Testis (tissue), 2 donors: ENCODE results near the gene IMP4.

ENCODE experiments used
- POLR2A ChIP-seq: fragments of 450-650 bp; IDR thresholded peaks from one replicate; pipeline ENCODE4 v1.6.1; 2017; ENCODE audit warnings: antibody characterized with exemption, mild to moderate bottlenecking, moderate library complexity
- TF ChIP-seq, protein P1 (sequence below), 3 experiments: fragments of 450-650 bp in 2 of 3; fragments of 200-600 bp in 1 of 3; sonication (generic) in 1 of 3; IDR thresholded peaks; one replicate each; pipeline ENCODE4 v1.5.1; 2016 to 2019; ENCODE audit warnings: antibody characterized with exemption in 3 of 3, mild to moderate bottlenecking in 2 of 3, moderate library complexity in 1 of 3

DNA sequence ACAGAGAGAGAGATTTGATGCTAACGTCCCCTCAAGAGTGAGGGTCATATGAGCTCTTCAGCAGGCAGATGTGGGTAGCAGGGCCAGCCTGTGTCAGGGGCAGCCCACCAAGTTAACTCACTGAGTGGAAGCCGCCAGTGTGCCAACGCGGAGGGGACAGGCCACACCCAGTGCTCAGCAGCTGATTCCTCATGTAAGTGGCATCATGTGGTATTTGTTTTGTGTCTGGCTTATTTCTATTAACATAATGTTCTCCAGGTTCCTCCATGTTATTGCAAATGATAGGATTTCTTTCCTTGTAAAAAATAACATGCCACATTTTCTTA lies 4.0 kb downstream of the IMP4 start:
- TF ChIP-seq, protein P1, sequence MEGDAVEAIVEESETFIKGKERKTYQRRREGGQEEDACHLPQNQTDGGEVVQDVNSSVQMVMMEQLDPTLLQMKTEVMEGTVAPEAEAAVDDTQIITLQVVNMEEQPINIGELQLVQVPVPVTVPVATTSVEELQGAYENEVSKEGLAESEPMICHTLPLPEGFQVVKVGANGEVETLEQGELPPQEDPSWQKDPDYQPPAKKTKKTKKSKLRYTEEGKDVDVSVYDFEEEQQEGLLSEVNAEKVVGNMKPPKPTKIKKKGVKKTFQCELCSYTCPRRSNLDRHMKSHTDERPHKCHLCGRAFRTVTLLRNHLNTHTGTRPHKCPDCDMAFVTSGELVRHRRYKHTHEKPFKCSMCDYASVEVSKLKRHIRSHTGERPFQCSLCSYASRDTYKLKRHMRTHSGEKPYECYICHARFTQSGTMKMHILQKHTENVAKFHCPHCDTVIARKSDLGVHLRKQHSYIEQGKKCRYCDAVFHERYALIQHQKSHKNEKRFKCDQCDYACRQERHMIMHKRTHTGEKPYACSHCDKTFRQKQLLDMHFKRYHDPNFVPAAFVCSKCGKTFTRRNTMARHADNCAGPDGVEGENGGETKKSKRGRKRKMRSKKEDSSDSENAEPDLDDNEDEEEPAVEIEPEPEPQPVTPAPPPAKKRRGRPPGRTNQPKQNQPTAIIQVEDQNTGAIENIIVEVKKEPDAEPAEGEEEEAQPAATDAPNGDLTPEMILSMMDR (IDR thresholded peaks at IDR 0.05) = no peak
- no peak for TF ChIP-seq POLR2A
